ENCODE measurements around the gene S100A16.
A peak's percentile ranks its signal among the peaks of the same experiment; 100 is the strongest.

S100A16 gene

GRCh38 chr1:153612755-153613331, at the start of gene S100A16:
Gene S100A16 (minus strand): TSS chr1:153613137. CDS start chr1:153608151, 4,986 bp downstream.
- peak within 1 kb of the TSS; percentile 100 for H3K4me3 ChIP-seq (ENCODE audit: low read length)
- peak; percentile 95 for DNase-seq (ENCODE audit: low read depth)
- no peak for TF ChIP-seq CTCF (IDR thresholded peaks at IDR 0.05; ENCODE audit: insufficient read depth, low read depth, low read length, missing control alignments)

GRCh38 chr1:153662269-153662668, 49.3 kb upstream of the S100A16 start:
- H3K4me3 ChIP-seq (ENCODE audit: low read length), result no peak overlapping the region
- DNase-seq (ENCODE audit: low read depth), result no peak
- no peak for TF ChIP-seq CTCF (IDR thresholded peaks at IDR 0.05; ENCODE audit: insufficient read depth, low read depth, low read length, missing control alignments)

DNA sequence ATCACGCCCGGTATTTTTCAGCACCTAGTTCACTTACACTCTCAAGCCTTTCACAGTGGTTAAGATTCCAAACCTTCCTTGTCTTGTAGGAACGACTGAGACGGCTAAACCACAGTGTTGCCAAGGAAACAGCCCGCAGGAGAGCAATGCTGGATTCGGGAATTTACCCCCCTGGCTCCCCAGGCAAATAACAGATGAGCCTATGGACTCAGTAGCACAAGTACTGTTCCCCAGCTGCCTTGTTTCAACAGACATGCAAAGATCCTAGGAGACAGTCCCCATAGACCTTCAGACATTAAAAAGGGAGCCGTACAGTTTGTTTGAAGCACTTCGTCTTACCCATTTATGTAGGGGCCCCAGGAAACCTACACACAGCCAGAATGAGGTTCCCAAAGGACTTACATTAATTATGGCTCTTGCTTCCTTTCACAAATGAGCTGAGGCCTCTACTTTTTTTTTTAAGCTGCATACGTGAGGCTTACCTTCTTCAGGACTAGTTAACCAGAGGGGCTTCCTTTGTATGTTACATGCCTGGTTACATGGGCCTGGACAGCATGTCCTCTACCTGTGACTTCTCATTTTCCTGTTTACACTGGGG, 48.3 kb upstream of the S100A16 start:
- no peak for DNase-seq (ENCODE audit: low read depth)
- TF ChIP-seq CTCF (IDR thresholded peaks at IDR 0.05; ENCODE audit: insufficient read depth, low read depth, low read length, missing control alignments), result no peak
- H3K4me3 ChIP-seq (ENCODE audit: low read length), result no peak overlapping the region

- no peak for TF ChIP-seq CTCF (IDR thresholded peaks at IDR 0.05; ENCODE audit: insufficient read depth, low read depth, low read length, missing control alignments)
- DNase-seq (ENCODE audit: low read depth), result no peak
- peak overlapping the region; percentile 79 for H3K4me3 ChIP-seq (ENCODE audit: low read length)
These were observed 46.7 kb upstream of the S100A16 start for GRCh38 chr1:153659656-153660055.

- peak overlapping the region; percentile 79 for H3K4me3 ChIP-seq (ENCODE audit: low read length)
- TF ChIP-seq CTCF (IDR thresholded peaks at IDR 0.05; ENCODE audit: insufficient read depth, low read depth, low read length, missing control alignments), result no peak
- DNase-seq (ENCODE audit: low read depth), result no peak
These were observed 46.2 kb upstream of the S100A16 start for GRCh38 chr1:153659175-153659534.

- DNase-seq (ENCODE audit: low read depth), result peak; percentile 85
- TF ChIP-seq CTCF (IDR thresholded peaks at IDR 0.05; ENCODE audit: insufficient read depth, low read depth, low read length, missing control alignments), result peak; percentile 6
- H3K4me3 ChIP-seq (ENCODE audit: low read length), result peak within 1 kb of the TSS; percentile 79
These were observed 45.6 kb upstream of the S100A16 start, which contains the start of gene SNAPIN for GRCh38 chr1:153658400-153659174. Gene SNAPIN (plus strand): TSS chr1:153658703. CDS start chr1:153658744, 41 bp downstream.
